Loucy (cell line): ENCODE measurements around the gene AKR1C3.

Experiments used
- CTCF ChIP-seq: fragments of 200-600 bp; sonication (generic); conservative IDR thresholded peaks from 2 replicates; pipeline ENCODE4 v1.5.1; 2014; ENCODE audit warnings: mild to moderate bottlenecking, antibody characterized with exemption, low read length
- EZH2phosphoT487 ChIP-seq: fragments of 200-600 bp; IDR thresholded peaks from 2 replicates; pipeline ENCODE4 v1.6.1; 2018; ENCODE audit warnings: antibody characterized with exemption, mild to moderate bottlenecking, moderate library complexity, borderline replicate concordance

- TF ChIP-seq EZH2phosphoT487 = no peak
- TF ChIP-seq CTCF = no peak
Measured at GRCh38 chr10:5105626-5106025, 11.4 kb downstream of the AKR1C3 start.
